HG02642 (cell line): ENCODE results near the gene KCNQ5.
"Not testable (repeated sequence)": the region's sequence is repeated elsewhere in the genome, so short reads cannot be mapped to it uniquely, and the experiment has no call there.

ENCODE experiments used
- ATAC-seq: cut with Tn5 transposase; IDR thresholded peaks from one replicate; pipeline ENCODE4 v1.9.1; 2021; ENCODE audit warnings: mild to moderate bottlenecking; ENCODE audit not compliant: unreplicated experiment, poor library complexity

KCNQ5 gene

GRCh38 chr6:73144516-73144915, 522.7 kb downstream of the KCNQ5 start:
- no peak for ATAC-seq

GRCh38 chr6:73145690-73146089, 523.8 kb downstream of the KCNQ5 start:
- peak; percentile 70 for ATAC-seq

DNA sequence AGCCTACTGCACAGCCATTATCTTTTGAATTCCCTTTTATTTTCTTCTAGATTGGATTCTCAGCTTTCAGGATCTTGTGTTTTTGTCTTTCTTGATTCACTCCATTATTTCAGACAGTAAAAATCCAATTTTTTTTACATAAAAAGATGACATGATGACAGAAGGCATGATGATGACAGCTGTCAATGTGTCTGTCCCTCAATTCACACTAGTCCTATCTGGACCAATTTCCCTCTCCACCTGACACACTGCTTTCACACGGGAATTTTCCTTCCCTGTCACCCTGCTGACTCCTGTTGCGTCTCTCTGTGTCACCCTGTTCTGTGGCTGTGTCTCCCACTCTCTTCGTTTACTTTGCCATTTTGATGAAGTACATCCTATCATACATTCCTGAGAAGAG, 529.9 kb downstream of the KCNQ5 start:
- ATAC-seq = no peak

GRCh38 chr6:73152556-73152955, 530.7 kb downstream of the KCNQ5 start:
- ATAC-seq = no peak

DNA sequence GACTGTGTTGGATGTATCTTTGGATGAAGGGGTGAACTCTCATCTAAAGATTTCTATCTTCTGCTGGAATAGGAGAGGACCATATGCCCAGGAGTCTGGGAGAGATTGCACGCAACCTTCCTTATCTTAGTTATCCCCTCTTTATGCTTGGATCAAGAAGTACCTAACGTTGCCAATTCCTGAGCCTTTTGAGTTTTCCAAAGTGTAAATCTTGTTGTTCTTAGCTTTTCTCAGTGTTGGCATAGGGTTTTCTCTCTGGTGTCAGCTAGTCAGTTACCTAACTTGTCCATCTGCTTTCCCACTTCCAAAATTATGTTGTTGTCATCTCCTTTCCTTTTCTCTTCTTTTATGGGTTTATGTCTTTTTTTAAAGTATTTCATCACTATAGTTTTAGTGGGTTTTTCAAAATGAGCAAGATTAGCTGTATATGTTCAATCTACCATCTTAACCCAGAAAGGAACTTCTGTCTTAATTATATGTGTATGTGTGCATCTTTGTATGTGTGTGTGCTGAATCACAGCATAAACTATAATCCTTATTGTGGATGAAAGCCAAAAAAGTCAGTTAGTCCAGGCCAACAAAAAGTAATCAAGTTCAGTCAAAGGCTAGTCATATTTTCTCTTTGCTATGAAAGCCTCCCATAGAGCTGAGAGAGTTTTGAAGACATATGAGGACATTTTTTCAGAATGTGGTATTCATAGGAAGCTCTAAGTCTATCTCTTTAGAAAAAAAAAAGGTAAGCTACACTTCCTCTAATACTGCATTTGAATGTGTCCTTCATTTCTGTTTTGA, 531.3 kb downstream of the KCNQ5 start:
- ATAC-seq = no peak

DNA sequence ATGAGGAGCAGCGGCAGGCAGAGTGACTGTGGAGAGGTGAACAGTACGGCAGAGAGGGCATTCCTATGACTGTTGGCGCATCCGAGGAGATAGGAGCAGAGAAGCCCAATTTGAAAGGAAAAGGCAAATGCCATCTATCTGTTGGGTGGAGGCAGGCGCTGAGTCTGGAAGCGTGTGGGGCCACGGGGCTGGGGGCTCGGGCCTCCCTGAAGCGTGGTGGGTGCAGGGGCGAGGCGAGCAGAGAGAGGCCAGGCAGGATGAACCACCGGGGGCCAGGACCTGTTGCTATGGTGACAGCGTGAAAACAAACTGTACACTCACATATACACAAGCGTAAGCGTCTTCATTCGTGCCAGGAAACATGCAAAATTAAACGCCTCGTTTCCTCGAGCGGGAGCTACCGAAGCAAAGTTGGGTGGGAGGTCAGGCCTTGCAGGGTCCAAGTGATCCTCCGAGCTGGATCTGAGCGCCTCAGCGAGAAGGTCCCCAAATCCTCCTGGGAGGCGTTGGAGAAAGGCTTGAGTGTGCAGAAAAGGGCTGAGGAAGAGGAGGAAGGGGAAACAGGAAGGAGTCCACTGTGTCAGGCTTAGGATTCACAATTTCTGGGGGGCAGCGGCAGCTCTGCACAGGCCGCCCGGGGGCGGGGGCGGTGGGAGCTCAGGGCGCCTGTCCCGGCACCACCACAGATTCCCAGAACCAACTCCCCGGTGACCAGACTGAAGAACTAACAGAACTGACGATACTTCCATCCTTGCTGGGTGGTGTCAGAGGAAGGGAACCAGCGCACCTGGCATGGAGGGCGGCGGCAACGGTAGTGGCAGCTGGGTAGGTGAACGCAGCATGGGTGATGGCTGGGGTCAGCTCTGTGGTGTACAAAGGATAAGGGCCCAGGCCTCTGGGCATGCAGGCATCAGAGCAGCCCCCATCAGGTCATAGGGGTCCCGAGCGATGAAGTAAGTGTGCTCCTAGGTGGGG, 535.2 kb downstream of the KCNQ5 start:
- ATAC-seq = no peak

DNA sequence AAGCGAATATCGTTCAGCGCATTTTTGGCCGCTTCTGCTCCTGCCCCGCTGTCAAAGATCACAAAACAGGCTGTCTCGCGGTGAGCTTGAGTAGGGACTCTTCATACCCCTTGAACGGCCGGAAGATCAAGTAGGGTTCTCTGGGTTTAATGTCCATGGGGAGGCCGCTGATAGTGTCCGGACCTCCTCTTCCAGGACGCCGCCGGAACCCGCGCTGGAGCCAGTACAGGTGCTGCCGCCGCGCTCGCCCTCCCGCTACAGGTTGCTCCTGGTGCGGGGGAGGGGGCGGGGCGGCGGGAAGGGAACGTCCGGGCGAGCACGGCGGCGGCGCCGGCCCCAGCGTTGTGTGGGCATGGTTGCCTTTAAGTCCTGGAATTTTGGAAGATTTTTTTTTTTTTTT, 536.0 kb downstream of the KCNQ5 start:
- no peak for ATAC-seq

- no peak for ATAC-seq
Measured at GRCh38 chr6:73169111-73169510, 547.2 kb downstream of the KCNQ5 start.

DNA sequence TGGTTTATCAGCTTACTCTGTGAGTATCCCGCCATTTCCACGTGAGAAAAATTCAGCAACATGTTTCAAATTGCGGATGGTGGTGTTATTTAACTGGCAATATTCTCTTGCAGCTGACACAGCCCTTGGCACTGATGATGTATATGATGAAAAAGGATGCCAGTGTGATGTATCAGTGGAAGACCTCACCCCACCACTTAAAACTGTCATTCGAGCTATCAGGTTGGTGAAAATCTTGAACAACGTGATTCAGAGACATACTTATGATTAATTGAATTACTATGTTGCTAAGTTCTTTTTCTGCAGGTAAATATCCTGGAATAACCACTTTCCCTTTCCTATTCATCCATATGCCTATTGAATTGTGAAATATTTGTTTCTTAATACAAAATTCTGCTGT, 547.8 kb downstream of the KCNQ5 start:
- no peak for ATAC-seq

GRCh38 chr6:73174646-73175045, 552.8 kb downstream of the KCNQ5 start:
- no peak for ATAC-seq

DNA sequence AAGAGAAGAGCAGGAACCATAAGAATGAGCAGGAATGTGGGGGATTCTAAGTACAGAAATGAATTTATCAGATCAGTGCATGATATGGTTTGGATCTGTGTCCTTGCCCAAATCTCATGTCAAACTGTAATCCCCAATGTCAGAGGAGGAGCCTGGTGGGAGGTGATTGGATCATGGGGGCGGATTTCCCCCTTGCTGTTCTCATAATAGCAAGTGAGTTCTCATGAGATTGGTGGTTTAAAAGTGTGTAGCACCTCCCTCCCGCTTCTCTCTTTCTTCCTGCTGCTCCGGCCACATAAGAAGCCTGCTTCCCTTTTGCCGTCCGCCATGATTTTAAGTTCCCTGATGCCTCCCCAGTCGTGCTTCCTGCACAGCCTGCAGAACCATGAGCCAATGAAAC, 554.2 kb downstream of the KCNQ5 start:
- ATAC-seq = no peak

DNA sequence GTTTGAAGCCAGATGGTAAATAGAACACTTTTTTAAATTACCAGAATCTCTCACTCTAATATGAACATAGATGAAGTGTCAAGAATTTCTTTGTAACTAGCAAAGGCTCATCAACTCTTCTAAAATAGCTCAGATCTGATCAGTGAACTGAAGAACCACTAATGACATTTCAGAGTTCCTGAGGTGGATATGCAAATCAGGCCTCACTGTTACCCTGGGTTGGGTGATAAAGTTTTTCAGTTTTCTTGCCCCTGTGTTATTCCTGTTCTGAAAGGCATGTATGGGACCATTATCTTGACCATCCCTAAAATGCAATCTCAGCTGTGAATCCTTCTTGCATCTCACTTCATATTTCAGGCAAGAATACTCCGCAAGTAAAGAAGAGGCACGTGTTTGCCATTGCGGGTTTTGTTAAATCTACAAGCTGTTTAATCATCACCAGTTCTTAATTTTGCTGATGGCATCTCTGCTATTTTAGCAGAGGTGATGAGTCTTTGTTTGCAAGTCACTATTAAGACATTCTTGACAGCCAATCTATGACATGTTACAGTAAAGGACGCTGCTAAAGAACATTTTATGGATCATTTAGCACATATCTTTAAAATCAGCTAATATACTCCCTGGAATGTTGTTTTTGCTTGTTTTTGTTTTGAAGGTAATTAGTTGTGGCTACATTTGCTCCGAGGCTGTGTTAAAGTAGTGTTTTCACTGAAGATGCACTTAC, 555.5 kb downstream of the KCNQ5 start:
- ATAC-seq = peak; percentile 65

GRCh38 chr6:73180076-73180738, 558.3 kb downstream of the KCNQ5 start:
- no peak for ATAC-seq

- ATAC-seq = peak; percentile 85
Measured at GRCh38 chr6:73180763-73181619, 559.1 kb downstream of the KCNQ5 start.

DNA sequence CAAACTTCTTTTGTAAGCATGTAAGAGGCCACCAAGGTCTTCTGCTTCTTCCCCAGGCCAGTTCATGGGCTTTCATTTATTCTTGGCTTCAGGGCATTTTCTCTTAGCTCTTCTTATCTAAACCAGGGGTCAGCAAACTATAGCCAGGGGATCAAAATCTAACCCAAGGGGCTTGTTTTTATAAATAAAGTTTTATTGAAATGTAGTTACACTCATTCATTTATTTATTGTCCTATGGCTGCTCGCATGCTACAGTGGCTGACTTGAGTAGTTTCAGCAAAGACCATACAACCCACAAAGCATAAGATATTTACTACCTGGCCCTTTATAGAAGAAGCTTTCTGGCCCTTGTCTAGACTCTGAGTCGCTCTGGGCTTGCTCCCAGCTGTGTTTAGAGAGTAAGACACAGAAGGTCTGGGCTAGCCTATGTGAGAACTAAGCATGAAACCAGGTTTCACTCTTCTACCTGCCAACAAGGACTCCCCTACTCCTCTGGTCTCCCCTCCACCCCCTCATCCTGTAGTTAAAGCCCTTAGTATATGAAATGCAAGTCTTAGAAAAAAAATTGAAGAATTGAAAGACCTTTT, 560.2 kb downstream of the KCNQ5 start:
- ATAC-seq = peak; percentile 37

- not testable (repeated sequence) for ATAC-seq
Measured at GRCh38 chr6:73193302-73193701, 571.4 kb downstream of the KCNQ5 start.

DNA sequence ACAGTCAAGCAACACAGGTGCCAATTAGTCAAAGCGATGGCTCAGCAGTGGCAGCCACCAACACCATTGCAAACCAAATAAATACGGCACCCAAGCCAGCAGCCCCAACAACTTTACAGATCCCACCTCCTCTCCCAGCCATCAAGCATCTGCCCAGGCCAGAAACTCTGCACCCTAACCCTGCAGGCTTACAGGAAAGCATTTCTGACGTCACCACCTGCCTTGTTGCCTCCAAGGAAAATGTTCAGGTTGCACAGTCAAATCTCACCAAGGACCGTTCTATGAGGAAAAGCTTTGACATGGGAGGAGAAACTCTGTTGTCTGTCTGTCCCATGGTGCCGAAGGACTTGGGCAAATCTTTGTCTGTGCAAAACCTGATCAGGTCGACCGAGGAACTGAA, 572.9 kb downstream of the KCNQ5 start:
- ATAC-seq = no peak

DNA sequence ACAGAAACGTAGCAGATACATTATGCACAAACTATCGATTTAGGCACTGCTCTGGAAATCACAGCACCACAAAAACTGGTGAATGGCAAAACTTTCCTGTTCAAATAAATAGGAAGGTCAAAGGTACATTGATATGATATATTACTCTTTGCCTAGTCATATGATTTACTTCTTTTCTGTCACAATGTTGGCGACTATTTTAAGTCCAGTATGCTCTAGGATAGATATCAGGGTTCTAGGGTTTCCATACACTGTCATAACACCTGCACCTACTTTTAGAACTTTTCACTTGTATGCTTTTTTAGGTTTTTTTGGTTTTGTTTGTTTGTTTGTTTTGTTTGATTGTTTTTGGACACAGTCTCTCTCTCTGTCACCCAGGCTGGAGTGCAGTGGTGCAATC, 578.4 kb downstream of the KCNQ5 start:
- no peak for ATAC-seq

GRCh38 chr6:73200735-73201134, 578.9 kb downstream of the KCNQ5 start:
- ATAC-seq = no peak
